Gastroesophageal sphincter (tissue), 3 donors: Measurements from ENCODE around the gene INSR.

Experiments
- CTCF ChIP-seq, 4 experiments: fragments of 200-600 bp in 2 of 4; fragments of 450-650 bp in 2 of 4; sonication (generic) in 1 of 4; IDR thresholded peaks; one replicate each; pipeline ENCODE4 v1.5.1; 2017 to 2019; ENCODE audit warnings: antibody characterized with exemption in 4 of 4, mild to moderate bottlenecking in 2 of 4, moderate library complexity in 2 of 4
- POLR2A ChIP-seq, 2 donors: fragments of 450-650 bp; IDR thresholded peaks; one replicate each; pipeline ENCODE4 v1.6.1; 2017; ENCODE audit warnings: antibody characterized with exemption in 2 of 2, mild to moderate bottlenecking in 2 of 2, moderate library complexity in 1 of 2
- POLR2AphosphoS5 ChIP-seq: sonication (generic); formaldehyde crosslinking; IDR thresholded peaks from one replicate; pipeline ENCODE4 v1.6.1; 2017; ENCODE audit warnings: antibody characterized with exemption

DNA sequence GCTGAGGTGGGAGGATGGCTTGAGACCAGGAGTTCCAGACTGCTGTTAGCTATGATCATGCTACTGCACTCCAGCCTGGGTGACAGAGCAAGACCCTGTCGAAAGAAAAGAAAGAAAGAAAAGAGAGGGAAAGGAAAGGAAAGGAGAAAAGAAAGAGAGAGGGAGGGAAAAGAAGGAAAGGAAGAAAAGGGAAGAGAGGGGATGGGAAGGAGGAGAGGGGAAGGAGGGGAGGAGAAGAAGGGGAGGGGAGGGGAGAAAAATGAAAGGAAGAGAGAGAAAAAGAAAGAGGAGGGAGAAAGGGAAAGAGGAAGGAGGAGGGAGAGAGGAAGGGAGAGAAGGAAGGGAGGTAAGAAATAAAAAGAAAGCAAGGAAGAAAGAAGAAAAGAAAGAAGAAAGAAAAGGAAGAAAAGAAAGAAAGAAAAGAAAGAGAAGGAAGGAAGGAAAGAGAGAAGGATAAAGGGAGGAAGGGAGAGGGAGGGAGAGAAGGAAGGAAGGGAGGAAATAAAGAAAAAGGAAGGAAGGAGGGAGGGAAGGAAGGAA, 44.1 kb downstream of the INSR start:
- no peak for TF ChIP-seq CTCF (IDR thresholded peaks at IDR 0.05)
- TF ChIP-seq POLR2A (IDR thresholded peaks at IDR 0.05): no peak
- no peak for TF ChIP-seq POLR2AphosphoS5
